Measurements from ENCODE around the gene CIB2.

- TF ChIP-seq CTCF (IDR thresholded peaks at IDR 0.05): no peak
- TF ChIP-seq EZH2 (IDR thresholded peaks at IDR 0.05; ENCODE audit: borderline replicate concordance, insufficient read depth, low read depth, low read length, poor library complexity, severe bottlenecking): no peak
Observed at GRCh38 chr15:78063217-78063616, 68.0 kb downstream of the CIB2 start.
